GM13977 (cell line): ENCODE results near the gene SLC19A3.
"Not testable (repeated sequence)": the region's sequence is repeated elsewhere in the genome, so short reads cannot be mapped to it uniquely, and the experiment has no call there.

ENCODE experiments used
- DNase-seq: peaks from one replicate; pipeline ENCODE4 v3.0.0; 2012; ENCODE audit warnings: low spot score
- in situ Hi-C: fragments of 300-500 bp; cut with MboI; formaldehyde crosslinking; loops from one replicate; pipeline ENCODE4 v1.12.0; 2022; ENCODE audit warnings: low sequenced_read_pairs, low pct_unique_long_range_greater_than_20kb, mixed read lengths, inconsistent platforms; ENCODE audit not compliant: unreplicated experiment
- TF ChIP-seq, protein P1 (sequence below): IDR thresholded peaks from 2 replicates; pipeline ENCODE4 v1.5.1; 2012; ENCODE audit warnings: mild to moderate bottlenecking, control low read depth; ENCODE audit not compliant: insufficient read depth; ENCODE audit errors: extremely low read depth, missing control alignments

SLC19A3 gene

DNA sequence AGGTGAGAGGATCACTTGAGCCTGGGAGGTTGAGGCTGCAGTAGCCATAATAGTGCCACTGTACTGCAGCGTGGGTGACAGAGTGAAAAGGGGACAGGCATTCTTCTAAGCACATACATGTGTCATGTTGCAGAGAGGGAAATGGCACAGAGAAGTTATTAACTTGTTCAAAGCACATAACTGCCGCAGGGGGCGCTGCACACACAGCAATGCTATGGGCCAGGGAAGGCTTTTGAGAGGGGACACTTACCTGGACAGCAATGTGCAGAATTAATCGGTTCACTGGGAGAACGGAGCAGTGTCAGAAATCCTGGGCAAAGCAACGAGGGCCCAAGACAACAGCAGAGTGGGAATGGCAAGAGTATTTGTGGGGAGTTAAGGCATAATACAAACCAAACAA is 30.3 kb upstream of the SLC19A3 start:
- TF ChIP-seq, protein P1, sequence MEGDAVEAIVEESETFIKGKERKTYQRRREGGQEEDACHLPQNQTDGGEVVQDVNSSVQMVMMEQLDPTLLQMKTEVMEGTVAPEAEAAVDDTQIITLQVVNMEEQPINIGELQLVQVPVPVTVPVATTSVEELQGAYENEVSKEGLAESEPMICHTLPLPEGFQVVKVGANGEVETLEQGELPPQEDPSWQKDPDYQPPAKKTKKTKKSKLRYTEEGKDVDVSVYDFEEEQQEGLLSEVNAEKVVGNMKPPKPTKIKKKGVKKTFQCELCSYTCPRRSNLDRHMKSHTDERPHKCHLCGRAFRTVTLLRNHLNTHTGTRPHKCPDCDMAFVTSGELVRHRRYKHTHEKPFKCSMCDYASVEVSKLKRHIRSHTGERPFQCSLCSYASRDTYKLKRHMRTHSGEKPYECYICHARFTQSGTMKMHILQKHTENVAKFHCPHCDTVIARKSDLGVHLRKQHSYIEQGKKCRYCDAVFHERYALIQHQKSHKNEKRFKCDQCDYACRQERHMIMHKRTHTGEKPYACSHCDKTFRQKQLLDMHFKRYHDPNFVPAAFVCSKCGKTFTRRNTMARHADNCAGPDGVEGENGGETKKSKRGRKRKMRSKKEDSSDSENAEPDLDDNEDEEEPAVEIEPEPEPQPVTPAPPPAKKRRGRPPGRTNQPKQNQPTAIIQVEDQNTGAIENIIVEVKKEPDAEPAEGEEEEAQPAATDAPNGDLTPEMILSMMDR = peak; percentile 40
- peak; percentile 40 for DNase-seq
- in situ Hi-C loops = no loop called here

DNA sequence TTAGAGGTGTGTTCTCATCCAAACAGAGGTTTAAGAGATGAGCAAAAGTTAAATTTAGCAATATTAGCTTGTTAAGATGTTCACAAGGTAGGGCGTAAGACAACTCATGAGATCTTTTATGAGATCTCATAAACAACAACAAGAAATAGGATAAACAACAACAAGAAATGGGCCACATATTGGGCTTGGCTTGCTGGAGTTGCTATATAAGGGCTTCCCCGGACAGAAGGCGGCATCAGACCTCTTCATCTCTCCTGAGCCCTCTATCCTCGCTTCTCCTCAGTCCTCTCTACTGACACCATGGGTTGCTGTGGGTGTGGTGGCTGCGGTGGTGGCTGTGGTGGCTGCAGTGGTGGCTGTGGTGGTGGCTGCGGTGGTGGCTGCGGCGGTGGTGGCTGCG is 27.8 kb upstream of the SLC19A3 start, which contains the start of gene SCYGR8:
TSS of gene SCYGR8 (plus strand) at position 301 of the 400 bp plus-strand sequence. CDS start at position 301, 0 bp downstream.
- TF ChIP-seq, protein P1 = no peak
- in situ Hi-C loops = no loop called here
- no peak for DNase-seq

DNA sequence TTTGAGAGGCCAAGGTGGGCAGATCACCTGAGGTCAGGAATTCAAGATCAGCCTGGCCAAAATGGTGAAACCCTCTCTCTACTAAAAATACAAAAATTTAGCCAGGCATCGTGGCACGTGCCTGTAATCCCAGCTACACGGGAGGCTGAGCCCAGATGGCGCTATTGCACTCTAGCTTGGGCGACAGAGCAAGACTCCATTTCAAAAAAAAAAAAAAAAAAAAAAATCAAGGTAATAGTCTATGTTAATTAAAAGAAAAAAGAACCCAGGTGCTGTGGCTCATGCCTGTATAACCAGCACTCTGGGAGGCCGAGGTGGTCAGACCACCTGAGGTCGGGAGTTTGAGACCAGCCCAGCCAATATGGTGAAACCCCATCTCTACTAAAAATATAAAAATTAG is 22.9 kb upstream of the SLC19A3 start:
- DNase-seq, in situ Hi-C loops: not testable (repeated sequence)
- TF ChIP-seq, protein P1 = peak; percentile 5

DNA sequence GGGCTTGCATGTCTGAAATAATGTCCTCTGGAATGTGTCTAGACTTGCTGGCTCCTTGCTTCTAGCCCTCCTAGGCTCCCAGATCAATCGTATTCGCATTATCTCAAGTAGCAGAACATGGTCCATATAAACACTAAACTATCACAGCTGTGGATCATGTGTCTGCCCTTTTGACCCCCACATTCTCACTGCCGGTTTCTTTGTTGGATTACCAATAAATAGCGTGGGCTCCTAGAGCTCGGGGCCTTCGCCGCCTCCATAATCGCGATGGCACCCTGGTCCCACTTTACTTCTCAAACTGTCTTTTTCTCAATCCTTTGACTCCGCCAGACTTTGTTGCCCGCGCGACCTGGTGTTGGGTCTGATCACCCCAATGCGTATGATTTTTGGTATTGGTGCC is 21.5 kb upstream of the SLC19A3 start:
- in situ Hi-C loops = no loop called here
- TF ChIP-seq, protein P1 = no peak
- no peak for DNase-seq

DNA sequence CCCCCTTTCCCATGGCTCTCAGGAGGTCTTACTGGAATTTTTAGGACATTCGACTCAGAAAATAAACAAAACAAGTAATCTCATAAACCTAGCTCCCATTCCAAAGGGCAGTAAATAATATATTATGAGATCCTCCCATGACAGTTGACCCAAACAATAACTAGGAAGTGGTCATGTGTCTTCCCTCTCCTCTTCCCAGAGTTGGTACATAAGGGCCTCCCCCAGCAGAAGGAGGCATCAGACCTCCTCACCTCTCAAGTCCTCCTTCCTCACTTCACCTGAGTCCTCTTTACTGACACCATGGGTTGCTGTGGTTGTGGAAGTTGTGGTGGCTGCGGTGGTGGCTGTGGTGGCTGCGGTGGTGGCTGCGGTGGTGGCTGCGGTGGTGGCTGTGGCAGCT is 10.2 kb upstream of the SLC19A3 start, which contains the start of gene SCYGR7:
TSS of gene SCYGR7 (plus strand) at position 301 of the 400 bp plus-strand sequence. CDS start at position 301, 0 bp downstream.
- in situ Hi-C loops = no loop called here

DNA sequence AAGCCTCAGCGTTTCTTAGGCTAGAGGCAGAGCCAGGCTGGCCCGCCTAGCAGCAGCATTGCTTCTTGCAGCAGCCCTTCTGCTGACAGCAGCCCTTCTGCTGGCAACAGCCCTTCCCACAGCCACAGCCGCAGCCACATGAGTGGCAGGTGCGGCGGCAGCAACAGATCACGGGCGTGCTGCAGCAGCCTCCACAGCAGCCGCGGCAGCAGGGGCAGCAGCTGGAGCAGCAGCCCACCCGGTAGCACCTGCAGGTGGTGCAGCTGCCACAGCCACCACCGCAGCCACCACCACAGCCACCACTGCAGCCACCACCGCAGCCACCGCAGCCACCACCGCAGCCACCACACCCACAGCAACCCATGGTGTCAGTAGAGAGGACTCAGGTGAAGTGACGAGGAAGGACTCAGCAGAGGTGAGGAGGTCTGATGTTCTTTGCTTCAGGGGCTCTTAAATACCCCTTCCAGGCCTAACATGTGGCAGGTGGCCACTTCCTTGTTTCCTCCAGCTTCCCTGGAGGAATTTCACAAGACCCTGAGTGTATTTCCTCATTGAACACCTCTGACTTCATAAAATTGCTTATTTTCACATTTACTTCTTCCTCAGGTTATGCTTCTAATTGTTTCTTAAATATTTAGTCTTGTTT is 6.7 kb upstream of the SLC19A3 start, which contains the start of gene SCYGR6:
TSS of gene SCYGR6 (minus strand) at position 364 of the 646 bp plus-strand sequence. CDS start at position 364, 0 bp downstream.
- TF ChIP-seq, protein P1 = no peak
- DNase-seq = no peak
- in situ Hi-C loops = no loop called here

More for the DNA sequence above, 10.2 kb upstream of the SLC19A3 start, which contains the start of gene SCYGR7:
- TF ChIP-seq, protein P1 = no peak
- no peak for DNase-seq

DNA sequence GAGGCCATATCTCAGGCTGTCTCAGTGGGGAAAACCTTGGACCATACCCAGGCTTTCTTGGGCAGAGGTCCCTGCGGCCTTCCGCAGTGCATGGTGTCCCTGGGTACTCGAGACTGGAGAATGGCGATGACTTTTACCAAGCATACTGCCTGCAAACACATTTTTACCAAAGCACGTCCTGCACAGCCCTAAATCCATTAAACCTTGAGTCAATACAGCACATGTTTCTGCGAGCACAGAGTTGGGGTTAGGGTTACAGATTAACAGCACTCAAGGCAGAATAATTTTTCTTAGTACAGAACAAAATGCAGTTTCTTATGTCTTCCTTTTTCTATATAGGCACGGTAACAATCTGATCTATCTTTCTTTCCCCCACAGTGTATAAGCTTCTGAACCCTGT is 5.0 kb upstream of the SLC19A3 start:
- DNase-seq, in situ Hi-C loops: not testable (repeated sequence)
